ENCODE results near the gene JAKMIP3. TPM values are rescaled to one million over a fixed set of nuclear protein-coding genes. Genes with fewer than 3 reads are reported as not detected.

JAKMIP3 gene
- total and polyA plus RNA-seq, 10 of the 15 experiments (the other 5 are each of a cell fraction or from before 2014, with no cell fraction given): 0.01 TPM; not detected in 7

GRCh38 chr10:132018446-132018845 lies 47.3 kb upstream of the JAKMIP3 start:
- intact Hi-C loops (cut with micrococcal nuclease; ENCODE audit: unreplicated experiment) (no loop called here), in situ Hi-C loops (cut with MboI) (no loop called here)
- FAIRE-seq (no peak), ATAC-seq (no peak), DNase-seq (ENCODE audit: low read depth, low spot score) (no peak)
- ChIA-PET CTCF (interaction anchor here (0.6 to 1.0 kb wide), 2 partner anchors 9 to 12 kb away, joined by 3 read pairs; no protein-coding TSS in a partner anchor), POLR2A (no interaction called here), RAD21 (ENCODE audit: unreplicated experiment) (no interaction called here), SMC1A (ENCODE audit: uncharacterized antibody, unreplicated experiment) (no interaction called here)
- no peaks in the 10 kb centered on the region for H4K20me1 ChIP-seq (ENCODE audit: control insufficient read depth, insufficient read depth)
- H3K36me3 ChIP-seq (ENCODE audit: control insufficient read depth in 2 of 2, insufficient read depth in 2 of 2, low read length in 1 of 2): no peaks in the 10 kb centered on the region
- no peaks in the 10 kb centered on the region for H3K27me3 ChIP-seq (replicated peaks in 1 of 2; ENCODE audit: control insufficient read depth in 2 of 2, insufficient read depth in 2 of 2, low read length in 1 of 2)
- H2AFZ ChIP-seq (ENCODE audit: control insufficient read depth, low read depth, low read length): no peak overlapping the region
- no peak overlapping the region for H3K27ac ChIP-seq (ENCODE audit: control insufficient read depth, insufficient read depth)
- no peaks in the 10 kb centered on the region for H3K9me3 ChIP-seq (replicated peaks; ENCODE audit: control insufficient read depth, insufficient read depth, low read length)
- no peaks in the 10 kb centered on the region for H3K4me1 ChIP-seq (ENCODE audit: control insufficient read depth, insufficient read depth, low read length)
- TF ChIP-seq ZNF24 (IDR thresholded peaks at IDR 0.05) (no peak), USF2 (IDR thresholded peaks at IDR 0.05; ENCODE audit: borderline replicate concordance, low read depth, low read length) (no peak), NFXL1 (IDR thresholded peaks at IDR 0.05; ENCODE audit: borderline replicate concordance) (no peak), YBX1 (IDR thresholded peaks at IDR 0.05) (no peak), GABPA (IDR thresholded peaks at IDR 0.05; ENCODE audit: low read depth) (no peak), GATAD2B (conservative IDR thresholded peaks at IDR 0.05; ENCODE audit: low read depth) (no peak), RELA (IDR thresholded peaks at IDR 0.05; ENCODE audit: borderline replicate concordance, partially characterized antibody) (no peak), SMC3 (IDR thresholded peaks at IDR 0.05; ENCODE audit: borderline replicate concordance, low read length) (no peak)
- H3K79me2 ChIP-seq (ENCODE audit: control insufficient read depth, insufficient read depth, low read length): no peaks in the 10 kb centered on the region
- BruUV-seq (replicated peaks): no TSS peak
- 44% methylated on average over 5 of the region's 5 CpGs for WGBS (ENCODE audit: insufficient coverage, insufficient replicate concordance, low lambda C conversion rate, missing lambda C conversion rate)
- no peak overlapping the region for H3K4me2 ChIP-seq (ENCODE audit: control insufficient read depth, insufficient read depth)
- H3K9ac ChIP-seq (ENCODE audit: control insufficient read depth, insufficient read depth, low read length): no peak overlapping the region
- H3K4me3 ChIP-seq: no peak overlapping the region

DNA sequence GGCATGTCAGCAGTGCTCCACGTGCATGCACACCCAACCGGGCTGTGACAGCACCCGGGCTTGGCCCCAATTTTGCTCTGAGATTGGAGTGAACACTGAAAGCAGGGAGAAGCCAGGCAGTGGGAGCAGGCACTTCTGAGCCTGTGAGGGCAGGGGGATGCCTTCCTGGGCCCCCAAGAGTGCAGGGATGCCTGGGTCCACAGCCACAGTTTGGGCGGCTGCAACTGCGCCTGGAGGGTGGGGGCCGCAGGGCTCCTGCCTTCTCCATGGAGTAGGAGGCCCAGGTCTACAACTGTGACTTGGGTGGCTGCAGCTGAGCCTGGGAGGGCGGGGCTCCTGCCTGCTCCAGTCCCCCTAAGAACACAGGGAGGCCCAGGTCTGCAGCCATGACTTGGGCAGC lies 46.4 kb upstream of the JAKMIP3 start:
- 20% methylated on average over 5 of the region's 7 CpGs for WGBS (ENCODE audit: insufficient coverage, insufficient replicate concordance, low lambda C conversion rate, missing lambda C conversion rate)
- ChIA-PET POLR2A (no interaction called here), RAD21 (ENCODE audit: unreplicated experiment) (no interaction called here), SMC1A (ENCODE audit: uncharacterized antibody, unreplicated experiment) (interaction anchor here (0.8 kb wide), 1 partner anchor 120 kb away, joined by 3 read pairs; no protein-coding TSS in a partner anchor), CTCF (no interaction called here)
- no peaks in the 10 kb centered on the region for H3K9me3 ChIP-seq (replicated peaks; ENCODE audit: control insufficient read depth, insufficient read depth, low read length)
- intact Hi-C loops (cut with micrococcal nuclease; ENCODE audit: unreplicated experiment) (no loop called here), in situ Hi-C loops (cut with MboI) (no loop called here)
- no peak for FAIRE-seq
- H3K9ac ChIP-seq (ENCODE audit: control insufficient read depth, insufficient read depth, low read length): no peak overlapping the region
- BruUV-seq (replicated peaks): no TSS peak
- H2AFZ ChIP-seq (ENCODE audit: control insufficient read depth, low read depth, low read length): no peak overlapping the region
- H3K4me2 ChIP-seq (ENCODE audit: control insufficient read depth, insufficient read depth): no peak overlapping the region
- ATAC-seq: no peak
- no peaks in the 10 kb centered on the region for H3K4me1 ChIP-seq (ENCODE audit: control insufficient read depth, insufficient read depth, low read length)
- H3K27me3 ChIP-seq (replicated peaks in 1 of 2; ENCODE audit: control insufficient read depth in 2 of 2, insufficient read depth in 2 of 2, low read length in 1 of 2): no peaks in the 10 kb centered on the region
- no peaks in the 10 kb centered on the region for H3K36me3 ChIP-seq (ENCODE audit: control insufficient read depth in 2 of 2, insufficient read depth in 2 of 2, low read length in 1 of 2)
- no peaks in the 10 kb centered on the region for H4K20me1 ChIP-seq (ENCODE audit: control insufficient read depth, insufficient read depth)
- H3K79me2 ChIP-seq (ENCODE audit: control insufficient read depth, insufficient read depth, low read length): no peaks in the 10 kb centered on the region
- DNase-seq (ENCODE audit: low read depth, low spot score): no peak
- no peak overlapping the region for H3K27ac ChIP-seq (ENCODE audit: control insufficient read depth, insufficient read depth)
- H3K4me3 ChIP-seq: no peak overlapping the region
- no peak for TF ChIP-seq ETV6 (conservative IDR thresholded peaks at IDR 0.05 in 1 of 2, IDR thresholded peaks at IDR 0.05 in 1 of 2; ENCODE audit: borderline replicate concordance in 1 of 2, low read depth in 1 of 2)
- TF ChIP-seq RAD21 (IDR thresholded peaks at IDR 0.05; ENCODE audit: insufficient read depth, low read depth, low read length): no peak
- no peak for TF ChIP-seq SREBF2 (IDR thresholded peaks at IDR 0.05; ENCODE audit: low read length)
- TF ChIP-seq STAT3 (IDR thresholded peaks at IDR 0.05; ENCODE audit: low read depth, low read length): no peak
- TF ChIP-seq NR2C2 (IDR thresholded peaks at IDR 0.05; ENCODE audit: borderline replicate concordance, control insufficient read depth, insufficient read length, low read depth): no peak
- no peak for TF ChIP-seq ZNF622 (IDR thresholded peaks at IDR 0.05)
- no peak for TF ChIP-seq NKRF (conservative IDR thresholded peaks at IDR 0.05)
- no peak for TF ChIP-seq JUNB (IDR thresholded peaks at IDR 0.05)
- TF ChIP-seq CREM (IDR thresholded peaks at IDR 0.05; ENCODE audit: low read depth): no peak
- no peak for TF ChIP-seq NFYA (IDR thresholded peaks at IDR 0.05; ENCODE audit: borderline replicate concordance, low read depth, low read length)

Data from GM12878 (cell line).